GM18505 (cell line): ENCODE results near the gene ITGA7.

Source experiments
- ATAC-seq: cut with Tn5 transposase; IDR thresholded peaks from one replicate; pipeline ENCODE4 v1.9.1; 2021; ENCODE audit not compliant: unreplicated experiment
- POLR2A ChIP-seq: IDR thresholded peaks from 4 replicates; pipeline ENCODE4 v1.6.1; 2011; ENCODE audit warnings: borderline replicate concordance; ENCODE audit not compliant: insufficient read depth, insufficient read length; ENCODE audit errors: extremely low read depth

ITGA7 gene

GRCh38 chr12:55707219-55707671, 459 bp downstream of the ITGA7 start:
- TF ChIP-seq POLR2A, result no peak
- ATAC-seq, result no peak

- ATAC-seq, result no peak
- no peak for TF ChIP-seq POLR2A
Measured at GRCh38 chr12:55706568-55707218, 1.0 kb downstream of the ITGA7 start.

- ATAC-seq, result no peak
- no peak for TF ChIP-seq POLR2A
Measured at GRCh38 chr12:55705782-55706402, 1.8 kb downstream of the ITGA7 start.

GRCh38 chr12:55704824-55705718, 2.6 kb downstream of the ITGA7 start:
- ATAC-seq, result no peak

GRCh38 chr12:55703901-55704761, 3.6 kb downstream of the ITGA7 start:
- no peak for ATAC-seq
- no peak for TF ChIP-seq POLR2A

More at GRCh38 chr12:55704824-55705718, 2.6 kb downstream of the ITGA7 start:
- TF ChIP-seq POLR2A, result no peak

GRCh38 chr12:55703288-55703687, 4.4 kb downstream of the ITGA7 start:
- no peak for TF ChIP-seq POLR2A
- ATAC-seq, result no peak

GRCh38 chr12:55702861-55703260, 4.8 kb downstream of the ITGA7 start:
- ATAC-seq, result no peak
- no peak for TF ChIP-seq POLR2A

GRCh38 chr12:55700255-55701018, 7.3 kb downstream of the ITGA7 start:
- no peak for TF ChIP-seq POLR2A
- no peak for ATAC-seq

- no peak for ATAC-seq
- TF ChIP-seq POLR2A, result no peak
Measured at GRCh38 chr12:55699471-55700055, 8.1 kb downstream of the ITGA7 start.

- no peak for TF ChIP-seq POLR2A
- ATAC-seq, result no peak
Measured at GRCh38 chr12:55698965-55699364, 8.7 kb downstream of the ITGA7 start.

GRCh38 chr12:55698241-55698955, 9.3 kb downstream of the ITGA7 start:
- TF ChIP-seq POLR2A, result no peak

GRCh38 chr12:55697686-55698085, 10.0 kb downstream of the ITGA7 start:
- no peak for TF ChIP-seq POLR2A
- ATAC-seq, result no peak

More at GRCh38 chr12:55698241-55698955, 9.3 kb downstream of the ITGA7 start:
- no peak for ATAC-seq
